BJ (cell line): ENCODE results near the gene SCAPER. TPM values are rescaled to one million over a fixed set of nuclear protein-coding genes. Genes with fewer than 3 reads are reported as not detected.

Experiments used
- CTCF ChIA-PET: fragments of 350-600 bp; formaldehyde crosslinking; extraction: SDS; loops from one replicate; lab custom pipeline; 2021; ENCODE audit warnings: antibody characterized with exemption, inconsistent platforms; lab: Yijun Ruan, JAX
- POLR2A ChIA-PET: fragments of 300-600 bp; sonication (Branson Sonifier 250); formaldehyde crosslinking; extraction: SDS; loops from one replicate; lab custom pipeline; 2021; ENCODE audit warnings: antibody characterized with exemption; lab: Charles Lee
- DNase-seq: peaks from one replicate; pipeline ENCODE4 v3.0.0-alpha.2; 2011; ENCODE audit warnings: low read depth
- H3K27me3 ChIP-seq: 2 replicates; pipeline ENCODE4 v1.6.0; 2011; ENCODE audit warnings: low read length; ENCODE audit not compliant: control insufficient read depth, insufficient read depth
- H3K36me3 ChIP-seq: 2 replicates; pipeline ENCODE4 v1.5.1; 2011; ENCODE audit warnings: low read length; ENCODE audit not compliant: control insufficient read depth, insufficient read depth
- H3K4me3 ChIP-seq: 2 replicates; pipeline ENCODE4 v1.5.1; 2011; ENCODE audit warnings: low read depth, mild to moderate bottlenecking, control low read depth, low read length
- CTCF ChIP-seq: IDR thresholded peaks from 2 replicates; pipeline ENCODE4 v1.5.1; 2011; ENCODE audit warnings: low read depth, mild to moderate bottlenecking, control low read depth, inconsistent platforms, low read length, moderate library complexity; ENCODE audit not compliant: insufficient read depth
- polyA plus RNA-seq: library from polyadenylated mRNA; depleted of rRNA; stranded (reverse); fragments of >200 nt; gene quantifications from 2 replicates; pipeline ENCODE4 v1.2.3, GENCODE V29; 2011

The SCAPER gene
- polyA plus RNA-seq, 1 experiment = 2.3 TPM

- Histone ChIP-seq H3K27me3 (no peaks in the 10 kb centered on the region), H3K4me3 (no peak overlapping the region), H3K36me3 (no peaks in the 10 kb centered on the region; the same call in 1 of the 2 replicates)
- CTCF ChIA-PET = no interaction called here
- TF ChIP-seq CTCF = no peak
- POLR2A ChIA-PET = no interaction called here
- DNase-seq = no peak
Observed at GRCh38 chr15:76377751-76378150, 527.4 kb downstream of the SCAPER start.

- CTCF ChIA-PET = no interaction called here
Observed at GRCh38 chr15:76377217-76377616, 527.9 kb downstream of the SCAPER start.

GRCh38 chr15:76376816-76377215 lies 528.3 kb downstream of the SCAPER start:
- POLR2A ChIA-PET = no interaction called here
- H3K27me3 ChIP-seq = no peaks in the 10 kb centered on the region
- no peak for DNase-seq
- H3K4me3 ChIP-seq = no peak overlapping the region
- CTCF ChIA-PET = no interaction called here
- no peaks in the 10 kb centered on the region; the same call in 1 of the 2 replicates for H3K36me3 ChIP-seq
- no peak for TF ChIP-seq CTCF

More at GRCh38 chr15:76377217-76377616, 527.9 kb downstream of the SCAPER start:
- Histone ChIP-seq H3K36me3 (no peaks in the 10 kb centered on the region; the same call in 1 of the 2 replicates), H3K27me3 (no peaks in the 10 kb centered on the region), H3K4me3 (no peak overlapping the region)
- DNase-seq = no peak
- no peak for TF ChIP-seq CTCF
- POLR2A ChIA-PET = no interaction called here

GRCh38 chr15:76376029-76376428 lies 529.1 kb downstream of the SCAPER start:
- CTCF ChIA-PET = interaction anchor here (0.6 kb wide), 1 partner anchor 490 kb away, joined by 3 read pairs; no protein-coding TSS in a partner anchor
- Histone ChIP-seq H3K36me3 (no peaks in the 10 kb centered on the region; the same call in 1 of the 2 replicates), H3K27me3 (no peaks in the 10 kb centered on the region), H3K4me3 (no peak overlapping the region)
- no peak for TF ChIP-seq CTCF
- POLR2A ChIA-PET = no interaction called here
- DNase-seq = no peak

GRCh38 chr15:76368122-76368621 lies 537.0 kb downstream of the SCAPER start:
- Histone ChIP-seq H3K36me3 (no peaks in the 10 kb centered on the region), H3K27me3 (no peaks in the 10 kb centered on the region), H3K4me3 (no peak overlapping the region)
- DNase-seq = no peak
- no peak for TF ChIP-seq CTCF
- ChIA-PET CTCF (interaction anchor here (0.7 to 1.7 kb wide), 3 partner anchors 12 to 499 kb away, joined by 3 to 6 read pairs (median 4); no protein-coding TSS in a partner anchor), POLR2A (interaction anchor here (0.6 kb wide), 1 partner anchor 23 kb away, joined by 3 read pairs; no protein-coding TSS in a partner anchor)
